IMR-90 (cell line): ENCODE results near the gene PDRG1. TPM values are rescaled to one million over a fixed set of nuclear protein-coding genes. Genes with fewer than 3 reads are reported as not detected.

Source experiments
- ATAC-seq: fragments of 200-7000 bp; cut with Tn5 transposase; 2 replicates; pipeline ENCODE4 v1.9.1; 2020; ENCODE audit warnings: low read depth, mild to moderate bottlenecking, moderate library complexity
- BruUV-seq: library from RNA; stranded (reverse); fragments of 400-500 nt; replicated peaks from 2 replicates; lab custom pipeline; 2021; lab: Mats Ljungman, UMichigan
- CTCF ChIA-PET: fragments of 300-600 bp; formaldehyde crosslinking; extraction: SDS; loops from one replicate; lab custom pipeline; 2021; ENCODE audit warnings: antibody characterized with exemption; lab: Yijun Ruan, JAX
- POLR2A ChIA-PET: fragments of 300-600 bp; sonication (Branson Sonifier 250); formaldehyde crosslinking; loops from one replicate; lab custom pipeline; 2022; ENCODE audit warnings: antibody characterized with exemption; ENCODE audit not compliant: unreplicated experiment; lab: Charles Lee
- DNase-seq: peaks from one replicate; pipeline ENCODE4 v3.0.0; 2013
- H2AFZ ChIP-seq: replicated peaks from 2 replicates; pipeline ENCODE3; 2013; ENCODE audit warnings: low read length, mild to moderate bottlenecking; ENCODE audit not compliant: poor library complexity
- H2AK5ac ChIP-seq: 2 replicates; pipeline ENCODE4 v1.6.1; 2013; ENCODE audit warnings: low read depth, low read length, inconsistent platforms
- H2AK9ac ChIP-seq: replicated peaks from 2 replicates; pipeline ENCODE3; 2013; ENCODE audit warnings: mild to moderate bottlenecking, low read depth, low read length, moderate library complexity; ENCODE audit not compliant: poor library complexity
- H2BK120ac ChIP-seq: 2 replicates; pipeline ENCODE4 v1.6.1; 2013; ENCODE audit warnings: low read depth, low read length, inconsistent platforms
- H2BK15ac ChIP-seq: 3 replicates; pipeline ENCODE4 v1.6.1; 2013; ENCODE audit warnings: low read depth, low read length, inconsistent platforms
- H2BK20ac ChIP-seq: 2 replicates; pipeline ENCODE4 v1.6.1; 2013; ENCODE audit warnings: low read depth, mild to moderate bottlenecking, inconsistent platforms, low read length, moderate library complexity
- H2BK5ac ChIP-seq: 2 replicates; pipeline ENCODE4 v1.6.1; 2013; ENCODE audit warnings: mild to moderate bottlenecking, low read depth, low read length, inconsistent platforms; ENCODE audit not compliant: poor library complexity, severe bottlenecking
- H3K14ac ChIP-seq: replicated peaks from 2 replicates; pipeline ENCODE4 v1.6.1; 2013; ENCODE audit warnings: low read depth, low read length, inconsistent platforms
- H3K18ac ChIP-seq: 2 replicates; pipeline ENCODE4 v1.6.1; 2013; ENCODE audit warnings: low read depth, low read length, control low read depth
- H3K23ac ChIP-seq: 2 replicates; pipeline ENCODE4 v1.6.1; 2013; ENCODE audit warnings: low read depth, low read length, inconsistent platforms
- H3K27ac ChIP-seq: 2 replicates; pipeline ENCODE4 v1.5.1; 2013; ENCODE audit warnings: mild to moderate bottlenecking, control low read depth, low read length; ENCODE audit not compliant: insufficient read depth
- H3K27me3 ChIP-seq: 2 replicates; pipeline ENCODE4 v1.6.1; 2013; ENCODE audit warnings: low read length; ENCODE audit not compliant: control insufficient read depth, insufficient read depth
- H3K36me3 ChIP-seq: 2 replicates; pipeline ENCODE4 v1.6.1; 2013; ENCODE audit warnings: low read length, mixed read lengths; ENCODE audit not compliant: control insufficient read depth, insufficient read depth
- H3K4ac ChIP-seq: 2 replicates; pipeline ENCODE4 v1.6.1; 2013; ENCODE audit warnings: low read depth, low read length, inconsistent platforms
- H3K4me1 ChIP-seq: 2 replicates; pipeline ENCODE4 v1.6.1; 2013; ENCODE audit warnings: low read length, mixed read lengths; ENCODE audit not compliant: control insufficient read depth, insufficient read depth
- H3K4me2 ChIP-seq: 2 replicates; pipeline ENCODE4 v1.6.1; 2013; ENCODE audit warnings: low read depth, mild to moderate bottlenecking, control low read depth, low read length, moderate library complexity
- H3K4me3 ChIP-seq: 2 replicates; pipeline ENCODE4 v1.5.1; 2013; ENCODE audit warnings: low read depth, mild to moderate bottlenecking, control low read depth, low read length, moderate library complexity; ENCODE audit not compliant: insufficient read depth
- H3K56ac ChIP-seq: 2 replicates; pipeline ENCODE4 v1.6.1; 2013; ENCODE audit warnings: low read length, inconsistent platforms; ENCODE audit not compliant: insufficient read depth; ENCODE audit errors: extremely low read depth
- H3K79me1 ChIP-seq, 2 experiments: 2 replicates each; pipeline ENCODE4 v1.6.1; 2013; ENCODE audit warnings: low read length in 2 of 2, inconsistent platforms in 1 of 2, low read depth in 1 of 2
- H3K9ac ChIP-seq: 2 replicates; pipeline ENCODE4 v1.6.1; 2013; ENCODE audit warnings: low read depth, low read length, control low read depth
- H3K9me1 ChIP-seq: 2 replicates; pipeline ENCODE4 v1.6.1; 2013; ENCODE audit warnings: low read length, inconsistent platforms; ENCODE audit not compliant: insufficient read depth
- H3K9me3 ChIP-seq: 2 replicates; pipeline ENCODE4 v1.6.1; 2013; ENCODE audit warnings: low read length; ENCODE audit not compliant: control insufficient read depth, insufficient read depth
- H4K20me1 ChIP-seq: 2 replicates; pipeline ENCODE4 v1.6.1; 2013; ENCODE audit warnings: low read length, inconsistent platforms; ENCODE audit not compliant: insufficient read depth
- H4K5ac ChIP-seq: 2 replicates; pipeline ENCODE4 v1.6.1; 2013; ENCODE audit warnings: mild to moderate bottlenecking, low read depth, low read length, control low read depth
- H4K8ac ChIP-seq, 2 experiments: 2 replicates each; pipeline ENCODE4 v1.6.1; 2013; ENCODE audit warnings: low read depth in 2 of 2, low read length in 2 of 2, control low read depth in 1 of 2, inconsistent platforms in 1 of 2
- H4K91ac ChIP-seq: 2 replicates; pipeline ENCODE4 v1.6.1; 2013; ENCODE audit warnings: low read depth, low read length, inconsistent platforms; ENCODE audit not compliant: insufficient read depth
- BHLHE40 ChIP-seq: fragments of 150-350 bp; IDR thresholded peaks from 2 replicates; pipeline ENCODE4 v1.6.1; 2016; ENCODE audit warnings: mild to moderate bottlenecking, low read depth, low read length
- CHD1 ChIP-seq: IDR thresholded peaks from 2 replicates; pipeline ENCODE4 v1.6.1; 2012; ENCODE audit warnings: low read depth, low read length, improper control_type of control experiment
- NFE2L2 ChIP-seq: fragments of 150-350 bp; IDR thresholded peaks from 2 replicates; pipeline ENCODE4 v1.6.1; 2016; ENCODE audit warnings: low read depth, mild to moderate bottlenecking, low read length
- RAD21 ChIP-seq: IDR thresholded peaks from 2 replicates; pipeline ENCODE4 v1.6.1; 2012; ENCODE audit warnings: low read length, improper control_type of control experiment
- RCOR1 ChIP-seq: IDR thresholded peaks from 2 replicates; pipeline ENCODE4 v1.6.1; 2012; ENCODE audit warnings: mild to moderate bottlenecking, low read length, improper control_type of control experiment; ENCODE audit not compliant: insufficient replicate concordance
- RFX5 ChIP-seq: IDR thresholded peaks from 2 replicates; pipeline ENCODE4 v1.8.0; 2012; ENCODE audit warnings: low read depth, mild to moderate bottlenecking, low read length, moderate library complexity
- SMC3 ChIP-seq: fragments of 150-350 bp; IDR thresholded peaks from 2 replicates; pipeline ENCODE4 v1.6.1; 2016; ENCODE audit warnings: low read depth, mild to moderate bottlenecking, antibody characterized with exemption, low read length, moderate library complexity
- WGBS, 2 experiments: methylation state at CpG; one replicate each; pipeline versions ENCODE4 v1.1.5 to v1.1.7; 2013; ENCODE audit warnings: missing lambda C conversion rate in 2 of 2; ENCODE audit not compliant: insufficient read length in 1 of 2; ENCODE audit errors: extremely low coverage in 2 of 2; 5-methylcytosine and 5-hydroxymethylcytosine counted together
- dilution Hi-C: fragments of 300-500 bp; cut with HindIII; formaldehyde crosslinking; loops from one replicate; pipeline ENCODE4 v1.14.3; 2018; ENCODE audit warnings: low sequenced_read_pairs; ENCODE audit not compliant: unreplicated experiment
- in situ Hi-C: fragments of 300-500 bp; cut with MboI; formaldehyde crosslinking; loops from 3 replicates; pipeline ENCODE4 v1.14.3; 2019; ENCODE audit warnings: low sequenced_read_pairs, inconsistent platforms, mixed read lengths
- intact Hi-C: fragments of 100-400 bp; cut with micrococcal nuclease; formaldehyde crosslinking; loops from 2 replicates; pipeline ENCODE4 v1.10.0; 2022
- polyA plus RNA-seq, 3 experiments: library from polyadenylated mRNA; depleted of rRNA; stranded (reverse); fragments of >200 nt; gene quantifications; 2 replicates each; pipeline ENCODE4 v1.2.3, GENCODE V29; 2012; ENCODE audit warnings: low replicate concordance in 1 of 3
- total RNA-seq: library from RNA; depleted of rRNA; stranded (reverse); fragments of >200 nt; gene quantifications from 2 replicates; pipeline ENCODE4 v1.2.3, GENCODE V29; 2012
- TF ChIP-seq, protein P1 (sequence below): conservative IDR thresholded peaks from 2 replicates; pipeline ENCODE4 v1.5.1; 2012; ENCODE audit warnings: mild to moderate bottlenecking, low read depth, low read length, improper control_type of control experiment
- TF ChIP-seq, protein P2 (sequence below): fragments of 150-350 bp; IDR thresholded peaks from 2 replicates; pipeline ENCODE4 v1.6.1; 2016; ENCODE audit warnings: low read depth, mild to moderate bottlenecking, low read length, moderate library complexity, borderline replicate concordance
- TF ChIP-seq, protein P3 (sequence below): fragments of 150-350 bp; IDR thresholded peaks from 2 replicates; pipeline ENCODE4 v1.6.1; 2017; ENCODE audit warnings: mild to moderate bottlenecking, antibody characterized with exemption, low read length, low read depth

The PDRG1 gene
- total and polyA plus RNA-seq, 2 of the 4 experiments (the other 2 are of a cell fraction) = 5.0 to 15.7 TPM

DNA sequence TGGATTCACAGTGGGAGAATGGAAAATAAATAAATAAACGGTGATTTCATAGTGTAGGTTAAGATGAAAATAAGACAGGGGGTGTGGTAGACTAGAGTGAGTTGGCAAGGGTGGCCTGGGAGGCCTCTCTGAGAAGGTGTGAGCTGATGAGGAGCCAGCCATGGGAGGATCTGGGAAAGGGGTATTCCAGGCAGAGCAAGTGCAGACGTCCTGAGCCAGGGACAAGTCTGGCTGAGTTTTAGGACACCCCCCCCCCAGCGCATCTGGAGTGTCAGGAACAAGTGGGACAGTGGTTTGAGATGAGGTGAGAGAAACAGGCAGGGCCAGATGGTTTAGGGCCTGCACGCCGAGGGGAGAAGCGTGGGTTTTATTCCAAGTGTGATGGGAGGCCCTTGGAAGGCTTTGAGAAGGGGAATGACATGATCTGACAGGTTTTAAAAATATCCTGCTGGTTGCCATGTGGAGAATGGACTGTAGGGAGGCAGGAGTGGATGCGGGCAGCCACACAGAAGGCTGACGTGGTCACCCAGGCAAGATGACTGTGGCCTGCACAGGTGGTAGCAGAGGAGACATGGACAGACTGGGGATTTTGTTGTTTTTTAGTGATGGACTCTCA is 37.3 kb upstream of the PDRG1 start:
- no peak overlapping the region for H3K4ac ChIP-seq
- ChIA-PET CTCF (no interaction called here), POLR2A (no interaction called here)

More for the DNA sequence above, 37.3 kb upstream of the PDRG1 start:
- H2BK20ac ChIP-seq = no peak overlapping the region
- H3K9ac ChIP-seq = no peak overlapping the region
- in situ Hi-C loops (no loop called here), intact Hi-C loops (no loop called here), dilution Hi-C loops (no loop called here)
- no peak overlapping the region for H3K18ac ChIP-seq
- H3K4me3 ChIP-seq = no peak overlapping the region
- BruUV-seq = no TSS peak
- DNase-seq = no peak
- no peak overlapping the region for H3K14ac ChIP-seq
- no peak overlapping the region for H4K5ac ChIP-seq
- no peak overlapping the region for H4K91ac ChIP-seq
- no peak overlapping the region for H2BK15ac ChIP-seq
- 18% methylated on average over 6 of the region's 8 CpGs; no CpG with 5 or more reads in 1 of the 2 experiments for WGBS, 2 experiments
- peaks cover 44% of the 10 kb centered on the region for H3K27me3 ChIP-seq
- H3K27ac ChIP-seq = no peak overlapping the region
- no peaks in the 10 kb centered on the region; the same call in 1 of the 2 replicates for H3K9me1 ChIP-seq
- no peaks in the 10 kb centered on the region for H3K9me3 ChIP-seq
- H2AK5ac ChIP-seq = no peak overlapping the region
- no peak overlapping the region for H2BK5ac ChIP-seq
- no peak overlapping the region for H2AK9ac ChIP-seq
- ATAC-seq = no peak
- no peaks in the 10 kb centered on the region for H3K36me3 ChIP-seq
- no peak overlapping the region for H3K23ac ChIP-seq
- H3K4me2 ChIP-seq = no peak overlapping the region
- TF ChIP-seq RFX5 (no peak), NFE2L2 (no peak), BHLHE40 (no peak), CHD1 (no peak), RCOR1 (no peak), RAD21 (no peak), SMC3 (no peak)
- TF ChIP-seq, protein P1, sequence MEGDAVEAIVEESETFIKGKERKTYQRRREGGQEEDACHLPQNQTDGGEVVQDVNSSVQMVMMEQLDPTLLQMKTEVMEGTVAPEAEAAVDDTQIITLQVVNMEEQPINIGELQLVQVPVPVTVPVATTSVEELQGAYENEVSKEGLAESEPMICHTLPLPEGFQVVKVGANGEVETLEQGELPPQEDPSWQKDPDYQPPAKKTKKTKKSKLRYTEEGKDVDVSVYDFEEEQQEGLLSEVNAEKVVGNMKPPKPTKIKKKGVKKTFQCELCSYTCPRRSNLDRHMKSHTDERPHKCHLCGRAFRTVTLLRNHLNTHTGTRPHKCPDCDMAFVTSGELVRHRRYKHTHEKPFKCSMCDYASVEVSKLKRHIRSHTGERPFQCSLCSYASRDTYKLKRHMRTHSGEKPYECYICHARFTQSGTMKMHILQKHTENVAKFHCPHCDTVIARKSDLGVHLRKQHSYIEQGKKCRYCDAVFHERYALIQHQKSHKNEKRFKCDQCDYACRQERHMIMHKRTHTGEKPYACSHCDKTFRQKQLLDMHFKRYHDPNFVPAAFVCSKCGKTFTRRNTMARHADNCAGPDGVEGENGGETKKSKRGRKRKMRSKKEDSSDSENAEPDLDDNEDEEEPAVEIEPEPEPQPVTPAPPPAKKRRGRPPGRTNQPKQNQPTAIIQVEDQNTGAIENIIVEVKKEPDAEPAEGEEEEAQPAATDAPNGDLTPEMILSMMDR = no peak
- TF ChIP-seq, protein P2, sequence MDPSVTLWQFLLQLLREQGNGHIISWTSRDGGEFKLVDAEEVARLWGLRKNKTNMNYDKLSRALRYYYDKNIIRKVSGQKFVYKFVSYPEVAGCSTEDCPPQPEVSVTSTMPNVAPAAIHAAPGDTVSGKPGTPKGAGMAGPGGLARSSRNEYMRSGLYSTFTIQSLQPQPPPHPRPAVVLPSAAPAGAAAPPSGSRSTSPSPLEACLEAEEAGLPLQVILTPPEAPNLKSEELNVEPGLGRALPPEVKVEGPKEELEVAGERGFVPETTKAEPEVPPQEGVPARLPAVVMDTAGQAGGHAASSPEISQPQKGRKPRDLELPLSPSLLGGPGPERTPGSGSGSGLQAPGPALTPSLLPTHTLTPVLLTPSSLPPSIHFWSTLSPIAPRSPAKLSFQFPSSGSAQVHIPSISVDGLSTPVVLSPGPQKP = no peak
- TF ChIP-seq, protein P3, sequence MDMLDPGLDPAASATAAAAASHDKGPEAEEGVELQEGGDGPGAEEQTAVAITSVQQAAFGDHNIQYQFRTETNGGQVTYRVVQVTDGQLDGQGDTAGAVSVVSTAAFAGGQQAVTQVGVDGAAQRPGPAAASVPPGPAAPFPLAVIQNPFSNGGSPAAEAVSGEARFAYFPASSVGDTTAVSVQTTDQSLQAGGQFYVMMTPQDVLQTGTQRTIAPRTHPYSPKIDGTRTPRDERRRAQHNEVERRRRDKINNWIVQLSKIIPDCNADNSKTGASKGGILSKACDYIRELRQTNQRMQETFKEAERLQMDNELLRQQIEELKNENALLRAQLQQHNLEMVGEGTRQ = no peak
- H3K79me1 ChIP-seq = no peaks in the 10 kb centered on the region
- no peaks in the 10 kb centered on the region for H4K20me1 ChIP-seq
- no peak overlapping the region for H2AFZ ChIP-seq
- H4K8ac ChIP-seq = no peak overlapping the region
- H3K4me1 ChIP-seq = no peaks in the 10 kb centered on the region
- no peak overlapping the region for H2BK120ac ChIP-seq
- no peak overlapping the region for H3K56ac ChIP-seq
